C4-2B (cell line): ENCODE data around the gene SFN.

Experiments used
- H3K27ac ChIP-seq: fragments of 450-650 bp; 2 replicates; pipeline ENCODE4 v1.5.1; 2017
- ZFX ChIP-seq: fragments of 450-650 bp; IDR thresholded peaks from 2 replicates; pipeline ENCODE4 v1.6.1; 2017
- TF ChIP-seq, protein P1 (sequence below): fragments of 450-650 bp; conservative IDR thresholded peaks from 2 replicates; pipeline ENCODE4 v1.5.1; 2017; ENCODE audit warnings: mild to moderate bottlenecking

The SFN gene

DNA sequence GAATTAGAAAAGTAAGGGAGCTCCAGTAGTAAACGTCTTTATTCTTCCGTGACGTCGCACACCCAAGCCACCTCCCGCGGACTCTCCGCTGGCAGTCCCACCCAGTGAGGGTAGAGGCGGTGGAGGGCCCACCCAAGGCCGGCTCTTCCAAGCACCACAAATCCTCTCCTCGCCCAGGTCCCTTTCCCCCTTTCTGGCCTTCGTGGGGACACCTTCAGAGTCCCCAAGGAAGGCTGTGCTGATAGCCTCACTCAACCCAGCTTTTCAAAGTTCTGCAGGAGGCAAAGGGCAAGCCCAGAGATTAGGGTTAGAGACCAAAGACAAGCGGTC lies 27.5 kb downstream of the SFN start:
- H3K27ac ChIP-seq, result peak overlapping the region; percentile 82
- TF ChIP-seq ZFX, result no peak
- TF ChIP-seq, protein P1, sequence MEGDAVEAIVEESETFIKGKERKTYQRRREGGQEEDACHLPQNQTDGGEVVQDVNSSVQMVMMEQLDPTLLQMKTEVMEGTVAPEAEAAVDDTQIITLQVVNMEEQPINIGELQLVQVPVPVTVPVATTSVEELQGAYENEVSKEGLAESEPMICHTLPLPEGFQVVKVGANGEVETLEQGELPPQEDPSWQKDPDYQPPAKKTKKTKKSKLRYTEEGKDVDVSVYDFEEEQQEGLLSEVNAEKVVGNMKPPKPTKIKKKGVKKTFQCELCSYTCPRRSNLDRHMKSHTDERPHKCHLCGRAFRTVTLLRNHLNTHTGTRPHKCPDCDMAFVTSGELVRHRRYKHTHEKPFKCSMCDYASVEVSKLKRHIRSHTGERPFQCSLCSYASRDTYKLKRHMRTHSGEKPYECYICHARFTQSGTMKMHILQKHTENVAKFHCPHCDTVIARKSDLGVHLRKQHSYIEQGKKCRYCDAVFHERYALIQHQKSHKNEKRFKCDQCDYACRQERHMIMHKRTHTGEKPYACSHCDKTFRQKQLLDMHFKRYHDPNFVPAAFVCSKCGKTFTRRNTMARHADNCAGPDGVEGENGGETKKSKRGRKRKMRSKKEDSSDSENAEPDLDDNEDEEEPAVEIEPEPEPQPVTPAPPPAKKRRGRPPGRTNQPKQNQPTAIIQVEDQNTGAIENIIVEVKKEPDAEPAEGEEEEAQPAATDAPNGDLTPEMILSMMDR, result no peak

GRCh38 chr1:26894263-26894662 lies 31.3 kb downstream of the SFN start:
- TF ChIP-seq ZFX, result no peak
- TF ChIP-seq, protein P1, result no peak
- no peak overlapping the region for H3K27ac ChIP-seq

DNA sequence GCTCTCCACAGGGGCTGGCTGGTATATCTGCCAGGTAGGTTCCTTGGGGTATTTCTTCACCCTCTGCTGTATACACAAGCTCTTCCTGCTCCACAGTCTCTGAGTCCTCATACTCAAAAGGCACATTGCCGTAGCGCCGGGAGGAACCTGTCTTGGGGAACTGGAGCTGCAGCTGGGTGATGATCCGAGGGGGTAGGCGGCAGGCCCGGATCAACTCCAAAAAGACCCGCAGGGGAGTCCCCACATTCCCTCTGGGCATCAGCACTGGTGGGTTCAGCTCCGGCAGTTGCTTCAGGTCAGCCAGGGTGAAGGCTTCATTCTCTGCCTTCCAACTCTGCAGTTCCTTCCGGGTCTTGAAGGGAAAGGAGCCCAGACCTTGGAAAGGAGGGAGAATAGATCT lies 34.4 kb downstream of the SFN start:
- no peak overlapping the region for H3K27ac ChIP-seq

GRCh38 chr1:26900001-26900814 lies 37.3 kb downstream of the SFN start, which contains the start of gene GPATCH3:
TSS of gene GPATCH3 (minus strand) at chr1:26900467. CDS start at chr1:26900442, 25 bp downstream.
- peak; percentile 80 for TF ChIP-seq ZFX
- TF ChIP-seq, protein P1, result no peak

More for the DNA sequence above, 34.4 kb downstream of the SFN start:
- TF ChIP-seq, protein P1, result no peak
- no peak for TF ChIP-seq ZFX

DNA sequence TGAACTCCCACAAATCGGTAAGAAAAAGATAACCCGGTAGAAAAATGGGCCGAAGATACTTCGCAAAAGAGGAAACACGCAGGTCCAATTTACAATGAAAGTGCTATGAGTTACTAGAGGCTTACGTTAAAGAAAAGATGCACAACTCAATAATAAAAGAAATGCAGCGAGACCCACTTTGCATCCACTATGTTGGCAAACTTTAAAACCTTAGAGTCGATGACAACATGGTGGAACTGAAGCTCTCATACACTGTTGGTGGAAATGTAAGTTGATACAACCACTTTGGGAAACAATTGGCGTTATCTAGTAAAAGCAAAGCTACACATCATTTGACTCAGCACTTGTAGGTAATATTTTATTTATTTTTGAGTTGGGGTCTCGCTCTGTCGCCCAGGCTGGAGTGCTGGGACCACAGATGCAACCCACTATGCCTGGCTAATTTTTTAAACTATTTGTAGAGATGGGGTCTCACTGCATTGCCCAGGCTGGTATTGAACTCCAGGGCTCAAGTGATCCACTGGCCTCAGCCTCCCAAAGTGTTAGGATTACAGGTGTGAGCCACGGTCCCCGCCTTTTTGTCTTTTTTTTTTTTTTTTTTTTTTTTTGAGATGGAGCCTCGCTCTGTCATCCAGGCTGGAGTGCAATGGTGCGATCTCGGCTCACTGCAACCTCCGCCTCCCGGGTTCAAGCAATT lies 38.0 kb downstream of the SFN start:
- TF ChIP-seq, protein P1, result no peak
- no peak for TF ChIP-seq ZFX

More at GRCh38 chr1:26900001-26900814, 37.3 kb downstream of the SFN start, which contains the start of gene GPATCH3:
- peak within 1 kb of the TSS; percentile 64 for H3K27ac ChIP-seq

GRCh38 chr1:26907071-26907917 lies 44.3 kb downstream of the SFN start:
- TF ChIP-seq, protein P1, result no peak
- TF ChIP-seq ZFX, result no peak
- no peak overlapping the region for H3K27ac ChIP-seq

More for the DNA sequence above, 38.0 kb downstream of the SFN start:
- peak overlapping the region; percentile 64 for H3K27ac ChIP-seq
